Endometrial microvascular endothelial cells (primary cell): ENCODE measurements around the gene POLR1H. TPM values are rescaled to one million over a fixed set of nuclear protein-coding genes. Genes with fewer than 3 reads are reported as not detected.
"Not testable (repeated sequence)": the region's sequence is repeated elsewhere in the genome, so short reads cannot be mapped to it uniquely, and the experiment has no call there.

Experiments used
- in situ Hi-C: cut with HindIII; loops from 2 replicates; pipeline ENCODE4 v1.10.0; 2017; ENCODE audit warnings: low sequenced_read_pairs, low pct_unique_long_range_greater_than_20kb; ENCODE audit errors: inconsistent ontology term
- total RNA-seq: library from RNA; depleted of rRNA; stranded (reverse); fragments of >200 nt; gene quantifications from one replicate; pipeline ENCODE4 v1.2.3, GENCODE V29; 2015; ENCODE audit errors: inconsistent ontology term

Gene POLR1H
- 52.0 TPM for total RNA-seq

GRCh38 chr6:30061092-30061857 lies at the start of gene POLR1H:
TSS of gene POLR1H (plus strand) at chr6:30061265. CDS start at chr6:30061525, 260 bp downstream.
- in situ Hi-C loops: no loop called here

DNA sequence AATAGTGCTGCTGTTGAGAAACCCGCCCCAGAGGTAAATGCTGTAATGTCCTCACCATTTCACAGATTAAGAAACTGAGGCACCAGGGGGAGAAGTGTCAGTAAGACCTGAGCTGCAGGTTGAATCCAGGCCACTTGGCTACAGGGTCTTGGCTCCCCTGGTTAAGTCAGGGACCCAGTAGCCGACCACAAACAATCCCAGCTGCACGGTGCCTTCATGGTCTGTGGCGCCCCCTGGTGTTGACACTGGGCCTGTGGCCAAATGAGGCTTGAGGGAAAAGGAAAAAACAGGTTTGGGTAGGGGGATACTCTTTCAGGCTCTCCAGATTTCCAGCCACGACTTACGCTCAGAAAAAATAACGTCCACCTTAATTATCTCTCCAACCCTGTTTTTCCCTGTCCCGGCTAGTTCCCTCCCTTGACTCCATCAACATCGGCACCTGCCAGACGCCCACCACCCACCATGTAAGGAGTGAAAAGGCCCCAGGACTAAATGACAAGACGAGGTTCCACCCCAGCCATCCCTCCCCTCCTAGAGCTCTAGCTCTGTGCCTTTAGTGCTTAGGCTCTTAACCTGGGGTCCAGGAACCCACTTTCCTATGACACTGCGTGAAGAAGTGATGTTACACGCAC lies 47.7 kb upstream of the POLR1H start:
- in situ Hi-C loops: no loop called here

- in situ Hi-C loops: no loop called here
Measured at GRCh38 chr6:30019819-30020218, 41.2 kb upstream of the POLR1H start.

GRCh38 chr6:30020626-30021025 lies 40.4 kb upstream of the POLR1H start:
- in situ Hi-C loops: no loop called here

- in situ Hi-C loops: no loop called here
Measured at GRCh38 chr6:30022189-30022588, 38.9 kb upstream of the POLR1H start.

- in situ Hi-C loops: not testable (repeated sequence)
Measured at GRCh38 chr6:30022712-30023111, 38.4 kb upstream of the POLR1H start.

DNA sequence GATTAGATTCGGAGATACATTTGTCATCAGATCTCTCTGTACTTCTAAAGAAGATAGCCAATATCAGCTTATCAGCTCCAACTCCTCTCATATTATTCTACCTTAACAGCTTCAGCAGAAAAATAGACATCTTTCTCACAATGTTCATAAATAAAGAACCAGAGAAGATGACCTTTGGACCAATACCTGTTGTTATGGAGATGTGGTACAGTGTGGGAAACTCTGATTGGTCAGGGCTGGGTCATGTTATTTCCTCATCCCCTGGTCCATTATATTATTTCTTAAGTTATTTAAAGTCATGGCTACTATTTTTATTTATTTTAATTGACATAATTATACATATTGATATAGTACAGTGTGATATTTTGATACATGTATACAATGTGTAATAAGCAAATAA lies 35.9 kb upstream of the POLR1H start:
- in situ Hi-C loops: no loop called here

DNA sequence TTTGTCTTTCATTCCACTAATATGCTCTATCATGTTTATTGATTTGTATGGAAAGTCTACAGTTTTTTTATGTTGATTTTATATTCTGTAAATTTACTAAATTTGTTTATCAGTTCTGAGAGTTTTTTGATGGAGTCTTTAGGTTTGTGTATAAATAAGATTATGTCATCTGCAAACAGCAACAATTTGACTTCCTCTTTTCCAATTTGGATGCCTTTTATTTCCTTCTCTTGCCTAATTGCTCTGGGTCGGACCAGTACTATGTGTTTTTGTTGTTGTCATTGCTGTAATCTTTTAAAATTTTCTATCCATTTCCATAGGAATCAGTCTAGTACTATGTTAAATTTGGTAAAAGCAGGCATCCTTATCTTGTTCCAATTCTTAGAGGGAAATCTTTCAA lies 31.5 kb upstream of the POLR1H start:
- in situ Hi-C loops: no loop called here

- in situ Hi-C loops: no loop called here
Measured at GRCh38 chr6:30031381-30031780, 29.7 kb upstream of the POLR1H start.

GRCh38 chr6:30033440-30033839 lies 27.6 kb upstream of the POLR1H start:
- in situ Hi-C loops: not testable (repeated sequence)

DNA sequence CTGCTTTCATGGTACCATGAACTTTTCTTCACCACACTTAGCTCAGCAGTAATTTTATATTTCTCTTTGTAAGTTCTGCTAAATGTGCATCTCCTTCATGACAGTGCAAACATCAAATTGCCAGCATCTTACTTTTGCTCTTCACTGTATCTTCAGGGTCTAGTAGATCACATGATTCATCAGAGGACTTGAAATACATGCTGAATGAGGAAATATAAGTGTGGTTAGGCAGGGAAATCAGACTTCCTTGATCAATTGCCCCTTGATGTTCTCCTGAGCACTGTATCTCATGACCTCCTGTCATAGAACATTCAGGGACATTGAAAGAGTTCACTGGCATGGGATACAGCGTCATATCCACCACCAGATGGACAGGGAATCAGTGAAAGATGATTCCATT lies 25.3 kb upstream of the POLR1H start:
- in situ Hi-C loops: no loop called here

DNA sequence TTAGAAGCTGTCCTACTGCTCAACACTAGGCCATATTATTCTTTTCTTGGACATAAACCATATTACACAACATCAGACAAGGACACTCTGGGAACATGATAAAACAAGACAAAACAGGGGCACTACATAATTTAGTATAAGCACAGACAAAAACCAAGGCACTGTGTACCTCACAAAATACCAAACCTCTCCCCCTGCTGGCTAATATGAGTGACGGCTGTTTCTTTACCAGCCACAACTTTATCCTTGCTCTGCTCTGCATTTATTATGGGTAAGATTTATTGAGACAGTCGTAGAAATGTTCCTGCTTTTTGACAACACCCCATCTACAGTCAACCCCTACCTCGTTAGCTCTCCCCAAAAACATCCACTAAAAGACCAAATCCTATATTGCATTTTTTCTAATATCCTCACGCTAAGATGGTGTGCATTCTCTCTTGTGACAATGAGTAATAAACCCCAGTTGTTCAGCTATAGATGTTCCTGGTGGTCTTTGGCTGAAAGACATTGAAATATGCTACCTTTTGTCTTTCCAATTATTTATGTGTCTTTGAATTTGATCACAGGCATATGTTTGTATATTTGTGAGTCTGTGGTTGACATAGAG lies 23.8 kb upstream of the POLR1H start:
- in situ Hi-C loops: no loop called here

GRCh38 chr6:30041221-30041620 lies 19.8 kb upstream of the POLR1H start:
- in situ Hi-C loops: no loop called here

DNA sequence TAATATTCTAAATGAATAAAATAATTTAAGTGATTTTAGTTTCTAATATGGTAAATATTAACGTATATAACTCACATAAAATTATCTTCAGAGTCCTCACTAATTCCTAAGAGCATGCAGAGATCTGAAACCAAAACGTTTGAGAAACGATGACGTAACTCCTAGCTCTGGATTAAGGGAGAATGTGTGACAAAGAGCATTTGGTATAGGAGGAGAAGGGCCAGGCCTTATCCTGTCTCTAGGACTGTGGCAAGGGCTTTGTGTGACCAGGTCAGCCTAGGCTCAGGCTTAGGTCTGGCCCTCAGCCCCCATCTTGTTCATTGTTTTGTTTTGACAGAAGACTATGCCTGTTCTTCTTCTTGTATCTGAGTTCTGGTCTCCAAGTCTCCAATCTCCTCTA lies 19.2 kb upstream of the POLR1H start:
- in situ Hi-C loops: no loop called here

DNA sequence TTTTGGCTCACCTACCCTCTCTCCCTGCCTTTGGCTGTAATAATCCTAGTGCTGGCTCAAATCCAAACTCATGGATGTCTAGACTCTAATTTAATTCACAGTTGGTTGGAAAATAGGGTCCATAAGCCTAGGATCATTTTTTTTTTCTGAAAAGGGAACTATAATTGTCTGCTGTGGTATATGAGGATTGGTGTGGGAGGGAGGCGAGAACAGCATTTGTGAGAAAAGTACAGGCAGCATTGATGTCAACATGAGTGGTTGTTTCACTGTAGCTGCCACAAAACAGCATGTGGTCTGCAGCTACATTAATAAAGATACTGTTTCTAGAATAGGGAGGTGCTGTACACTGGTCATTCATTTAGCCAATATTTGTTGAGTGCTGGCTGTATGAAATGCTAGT lies 18.6 kb upstream of the POLR1H start:
- in situ Hi-C loops: no loop called here

DNA sequence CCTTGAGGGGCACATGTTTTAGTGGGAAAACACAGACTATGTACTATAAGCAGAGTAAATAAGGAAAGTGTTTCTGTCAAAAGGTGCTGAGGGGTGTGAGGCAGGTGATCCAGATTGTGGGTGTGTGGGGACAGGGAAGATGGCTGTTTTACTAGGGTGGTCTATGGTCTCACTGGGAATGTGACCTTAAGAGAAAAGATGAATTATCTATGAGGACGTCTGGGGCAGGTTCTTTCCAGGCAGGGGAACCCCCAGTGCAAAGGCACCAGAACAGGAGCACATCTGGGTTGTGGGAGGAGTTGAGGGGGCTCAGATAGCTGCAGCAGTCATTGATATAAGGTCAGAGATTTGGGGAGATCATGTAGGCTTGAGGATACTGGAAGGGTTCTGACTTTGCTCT lies 18.2 kb upstream of the POLR1H start:
- in situ Hi-C loops: no loop called here

DNA sequence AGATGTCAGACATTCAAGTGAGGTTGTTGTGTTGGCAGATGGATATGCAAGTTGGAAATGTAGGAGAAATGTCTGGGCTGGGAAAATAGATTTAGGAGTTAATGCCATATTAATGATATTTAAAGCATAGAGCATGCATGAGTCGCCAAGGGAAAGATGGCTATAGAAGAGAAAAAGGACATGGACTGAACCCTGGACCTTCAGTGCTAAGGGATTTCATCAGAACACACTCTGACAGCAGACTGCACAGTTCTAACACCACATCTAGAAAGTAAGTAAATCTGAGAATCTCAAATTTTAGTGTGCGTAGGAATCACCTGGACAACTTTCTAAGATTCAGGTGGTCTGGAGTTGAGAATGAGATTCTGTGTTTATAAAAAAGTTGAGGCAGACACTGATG lies 17.3 kb upstream of the POLR1H start:
- in situ Hi-C loops: no loop called here

DNA sequence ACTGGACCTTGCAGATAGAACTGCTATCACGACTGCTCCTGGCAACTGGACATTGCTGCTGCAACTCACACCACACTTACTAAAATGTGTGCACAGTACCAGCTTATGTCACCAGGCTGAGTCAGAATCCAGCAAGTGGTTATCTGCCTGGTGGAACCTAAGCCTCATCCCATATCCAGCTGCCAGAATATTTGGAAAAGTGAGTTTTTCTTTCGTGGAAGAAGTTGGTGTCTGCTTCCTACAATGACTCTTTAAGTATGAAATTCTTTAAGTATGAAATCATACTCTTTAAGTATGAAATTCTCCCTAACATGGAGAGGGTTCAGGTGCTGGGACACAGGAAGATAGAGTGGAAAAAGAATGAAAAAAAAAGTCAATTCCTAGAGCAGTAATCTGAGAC lies 16.4 kb upstream of the POLR1H start:
- in situ Hi-C loops: no loop called here

DNA sequence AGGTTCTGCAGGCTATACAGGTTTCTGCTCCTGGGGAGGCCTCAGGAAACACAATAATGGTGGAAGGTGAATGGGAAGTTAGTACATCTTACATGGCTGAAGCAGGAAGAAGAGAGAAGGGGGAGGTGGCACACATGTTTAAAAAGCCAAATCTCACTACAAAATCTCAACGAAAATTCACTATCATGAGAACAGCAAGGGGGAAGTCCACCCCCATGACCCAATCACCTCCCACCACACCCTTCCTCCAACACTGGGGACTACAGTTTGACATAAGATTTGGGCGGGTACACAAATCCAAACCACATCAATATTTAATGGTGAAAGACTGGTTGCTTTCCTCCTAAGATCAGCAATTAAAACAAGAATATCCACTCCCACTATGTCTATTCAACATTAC lies 13.8 kb upstream of the POLR1H start:
- in situ Hi-C loops: no loop called here

GRCh38 chr6:30053682-30054081 lies 7.4 kb upstream of the POLR1H start:
- in situ Hi-C loops: no loop called here
